Measurements from ENCODE around the gene FKBP1A. TPM values are rescaled to one million over a fixed set of nuclear protein-coding genes. Genes with fewer than 3 reads are reported as not detected.

FKBP1A gene
- total RNA-seq, 2 donors from 2014 or later: 69.9 to 184 TPM

- ATAC-seq (ENCODE audit: insufficient number of reproducible peaks, low FRiP score, low read depth) (no peak), DNase-seq (ENCODE audit: low spot score) (no peak)
- H3K27me3 ChIP-seq (replicated peaks; ENCODE audit: insufficient read depth): no peaks in the 10 kb centered on the region
- H3K36me3 ChIP-seq: no peaks in the 10 kb centered on the region
- TF ChIP-seq CTCF (IDR thresholded peaks at IDR 0.05): no peak
- H3K4me3 ChIP-seq: no peak overlapping the region
- H3K9me3 ChIP-seq: no peaks in the 10 kb centered on the region
- H3K4me1 ChIP-seq (ENCODE audit: control insufficient read depth in 1 of 2, low read depth in 2 of 2): peaks cover 7 to 39% of the 10 kb centered on the region in 2 donors
- no peak overlapping the region for H3K27ac ChIP-seq
Measured at GRCh38 chr20:1327827-1328679, 64.8 kb downstream of the FKBP1A start.

- no peak overlapping the region for H3K27ac ChIP-seq
- H3K27me3 ChIP-seq (replicated peaks; ENCODE audit: insufficient read depth): no peaks in the 10 kb centered on the region
- no peak for ATAC-seq (ENCODE audit: insufficient number of reproducible peaks, low FRiP score, low read depth)
Measured at GRCh38 chr20:1327241-1327653, 65.6 kb downstream of the FKBP1A start.

GRCh38 chr20:1326031-1326930 lies 66.6 kb downstream of the FKBP1A start:
- TF ChIP-seq CTCF (IDR thresholded peaks at IDR 0.05): no peak
- peak overlapping the region; percentile 96 to 97 for H3K27ac ChIP-seq
- no peak for DNase-seq (ENCODE audit: low spot score)
- peaks cover 7 to 48% of the 10 kb centered on the region in 2 donors for H3K4me1 ChIP-seq (ENCODE audit: control insufficient read depth in 1 of 2, low read depth in 2 of 2)
- no peak for ATAC-seq (ENCODE audit: insufficient number of reproducible peaks, low FRiP score, low read depth)
- H3K36me3 ChIP-seq: no peaks in the 10 kb centered on the region
- no peaks in the 10 kb centered on the region for H3K9me3 ChIP-seq
- no peaks in the 10 kb centered on the region for H3K27me3 ChIP-seq (replicated peaks; ENCODE audit: insufficient read depth)
- peak overlapping the region; percentile 84 for H3K4me3 ChIP-seq

More at GRCh38 chr20:1327241-1327653, 65.6 kb downstream of the FKBP1A start:
- TF ChIP-seq CTCF (IDR thresholded peaks at IDR 0.05): no peak
- H3K4me3 ChIP-seq: no peak overlapping the region
- H3K4me1 ChIP-seq (ENCODE audit: control insufficient read depth in 1 of 2, low read depth in 2 of 2): peaks cover 7 to 47% of the 10 kb centered on the region in 2 donors
- H3K9me3 ChIP-seq: no peaks in the 10 kb centered on the region
- no peaks in the 10 kb centered on the region for H3K36me3 ChIP-seq
- no peak for DNase-seq (ENCODE audit: low spot score)

GRCh38 chr20:1325173-1326030 lies 67.5 kb downstream of the FKBP1A start:
- DNase-seq (ENCODE audit: low spot score) (peak; percentile 92), ATAC-seq (ENCODE audit: insufficient number of reproducible peaks, low FRiP score, low read depth) (peak; percentile 78)
- TF ChIP-seq CTCF (IDR thresholded peaks at IDR 0.05): peak; percentile 53
- Histone ChIP-seq H3K4me3 (peak overlapping the region; percentile 84), H3K4me1 (ENCODE audit: control insufficient read depth in 1 of 2, low read depth in 2 of 2) (peaks cover 7 to 48% of the 10 kb centered on the region in 2 donors), H3K9me3 (no peaks in the 10 kb centered on the region), H3K27me3 (replicated peaks; ENCODE audit: insufficient read depth) (no peaks in the 10 kb centered on the region), H3K27ac (peak overlapping the region; percentile 96 to 97), H3K36me3 (no peaks in the 10 kb centered on the region)
